ENCODE data around the gene ACOT12.

ACOT12 gene

GRCh38 chr5:81427566-81427965 lies 33.6 kb upstream of the ACOT12 start:
- no peak for DNase-seq (ENCODE audit: low read depth)
- no peak overlapping the region for H3K4me3 ChIP-seq (ENCODE audit: low read depth, low read length)
- no peak for TF ChIP-seq CTCF (IDR thresholded peaks at IDR 0.05; ENCODE audit: control insufficient read depth, extremely low read depth, insufficient read depth)

- H3K4me3 ChIP-seq (ENCODE audit: low read depth, low read length), result no peak overlapping the region
- no peak for DNase-seq (ENCODE audit: low read depth)
- no peak for TF ChIP-seq CTCF (IDR thresholded peaks at IDR 0.05; ENCODE audit: control insufficient read depth, extremely low read depth, insufficient read depth)
These were observed 32.6 kb upstream of the ACOT12 start for GRCh38 chr5:81426359-81427030.

- H3K4me3 ChIP-seq (ENCODE audit: low read depth, low read length), result no peak overlapping the region
- peak; percentile 30; the same call in 1 of the 2 replicates for TF ChIP-seq CTCF (IDR thresholded peaks at IDR 0.05; ENCODE audit: control insufficient read depth, extremely low read depth, insufficient read depth)
- DNase-seq (ENCODE audit: low read depth), result peak; percentile 18
These were observed 31.6 kb upstream of the ACOT12 start for GRCh38 chr5:81425569-81425968.

GRCh38 chr5:81424728-81425127 lies 30.8 kb upstream of the ACOT12 start:
- H3K4me3 ChIP-seq (ENCODE audit: low read depth, low read length), result no peak overlapping the region
- DNase-seq (ENCODE audit: low read depth), result no peak
- no peak for TF ChIP-seq CTCF (IDR thresholded peaks at IDR 0.05; ENCODE audit: control insufficient read depth, extremely low read depth, insufficient read depth)

- TF ChIP-seq CTCF (IDR thresholded peaks at IDR 0.05; ENCODE audit: control insufficient read depth, extremely low read depth, insufficient read depth), result no peak
- no peak for DNase-seq (ENCODE audit: low read depth)
- no peak overlapping the region for H3K4me3 ChIP-seq (ENCODE audit: low read depth, low read length)
These were observed 28.7 kb upstream of the ACOT12 start for GRCh38 chr5:81422671-81423070.

GRCh38 chr5:81420039-81420667 lies 26.2 kb upstream of the ACOT12 start:
- no peak for DNase-seq (ENCODE audit: low read depth)

More at GRCh38 chr5:81420039-81420667, 26.2 kb upstream of the ACOT12 start:
- no peak for TF ChIP-seq CTCF (IDR thresholded peaks at IDR 0.05; ENCODE audit: control insufficient read depth, extremely low read depth, insufficient read depth)
- no peak overlapping the region for H3K4me3 ChIP-seq (ENCODE audit: low read depth, low read length)

Measured in LNCaP clone FGC (cell line).